Activated CD4-positive, alpha-beta T cell treated with anti-CD3 and anti-CD28 coated beads, Interleukin-2, amount 10 ng/mL, durations not matched to agents 7 days and 5 days (primary cell): ENCODE measurements around the gene SPAAR. TPM values are rescaled to one million over a fixed set of nuclear protein-coding genes. Genes with fewer than 3 reads are reported as not detected.

Experiments used
- CTCF ChIA-PET: fragments of 350-600 bp; sonication (Branson Sonifier 250); formaldehyde crosslinking; loops from one replicate; lab custom pipeline; 2021; ENCODE audit warnings: antibody characterized with exemption; lab: Charles Lee
- POLR2A ChIA-PET: fragments of 350-600 bp; sonication (Branson Sonifier 250); formaldehyde crosslinking; loops from one replicate; lab custom pipeline; 2021; ENCODE audit warnings: antibody characterized with exemption; lab: Charles Lee
- DNase-seq: peaks from one replicate; pipeline ENCODE4 v3.0.0-alpha.2; 2020
- H3K27ac Mint-ChIP-seq: one replicate; pipeline ENCODE4 v1.8.0; 2021; ENCODE audit warnings: mild to moderate bottlenecking, moderate library complexity, mixed read lengths
- H3K27me3 Mint-ChIP-seq: one replicate; pipeline ENCODE4 v1.8.0; 2021; ENCODE audit warnings: mixed read lengths
- H3K36me3 Mint-ChIP-seq: one replicate; pipeline ENCODE4 v1.8.0; 2021; ENCODE audit warnings: low read depth, mixed read lengths
- H3K4me1 Mint-ChIP-seq: one replicate; pipeline ENCODE4 v1.8.0; 2021; ENCODE audit warnings: mixed read lengths
- H3K4me3 Mint-ChIP-seq: one replicate; pipeline ENCODE4 v1.8.0; 2021; ENCODE audit warnings: mild to moderate bottlenecking, moderate library complexity, mixed read lengths
- H3K9me3 Mint-ChIP-seq: one replicate; pipeline ENCODE4 v1.8.0; 2021; ENCODE audit warnings: mixed read lengths
- total RNA-seq, 2 experiments: library from RNA; stranded (reverse); gene quantifications; one replicate each; pipeline ENCODE4 v1.2.3, GENCODE V29; 2021

Gene SPAAR
- total RNA-seq, 2 experiments from 2014 or later: not detected

DNA sequence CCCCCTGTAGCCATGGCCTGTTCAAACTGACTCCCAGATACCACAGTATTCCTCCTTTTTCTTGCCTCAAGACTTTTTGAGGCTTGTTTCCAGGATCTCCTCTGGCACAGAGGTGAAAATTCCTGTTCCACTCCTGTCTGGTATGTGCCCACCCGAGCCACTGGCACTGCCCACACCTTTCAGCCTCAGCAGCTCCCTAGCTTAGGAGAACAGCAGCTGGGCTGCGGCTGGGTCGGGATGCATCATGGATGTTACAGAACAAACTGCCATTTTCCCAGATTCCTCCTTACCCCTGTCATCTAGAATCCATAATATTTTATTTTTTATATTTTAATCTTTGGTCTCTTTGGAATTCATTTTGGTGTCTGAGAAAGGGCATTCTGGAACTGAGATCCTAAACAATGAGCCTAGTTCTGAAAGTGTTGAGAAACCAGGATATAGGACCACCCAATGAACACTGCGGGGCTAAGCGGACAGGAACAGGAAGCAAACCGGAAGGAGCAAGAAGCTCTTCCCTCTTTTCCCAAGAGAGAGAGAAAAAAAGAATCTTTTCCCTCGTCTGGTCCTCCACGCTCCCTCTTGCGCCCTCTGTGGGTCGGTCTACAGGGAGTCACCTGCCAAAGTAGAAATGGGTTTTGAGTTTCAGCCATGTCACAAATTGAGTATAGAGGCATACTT lies 36.2 kb downstream of the SPAAR start:
- POLR2A ChIA-PET: no interaction called here
- Mint-ChIP-seq H3K27me3 (no peaks in the 10 kb centered on the region), H3K4me1 (peaks cover 18% of the 10 kb centered on the region)

DNA sequence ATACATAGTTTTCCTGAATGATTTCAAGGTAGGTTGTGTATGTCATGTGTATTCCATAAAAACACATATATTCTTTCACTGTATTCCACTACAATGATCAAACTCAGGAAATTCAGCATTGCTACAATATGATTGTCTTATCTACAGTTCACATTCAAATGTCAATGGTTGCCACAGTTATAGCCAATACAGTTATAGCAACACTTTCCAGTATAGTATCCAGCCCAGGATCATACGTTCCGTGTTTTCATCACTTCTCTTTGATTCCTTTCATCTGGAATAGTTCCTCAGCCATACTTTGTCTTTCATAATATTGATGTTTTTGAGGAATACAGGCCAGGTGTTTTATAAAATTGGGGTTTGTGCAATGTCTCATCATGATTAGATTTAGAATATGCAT lies 39.2 kb downstream of the SPAAR start:
- ChIA-PET CTCF (no interaction called here), POLR2A (no interaction called here)
- H3K4me3 Mint-ChIP-seq: no peak overlapping the region
- H3K9me3 Mint-ChIP-seq: no peaks in the 10 kb centered on the region
- no peak for DNase-seq
- no peaks in the 10 kb centered on the region for H3K36me3 Mint-ChIP-seq
- H3K4me1 Mint-ChIP-seq: peaks cover 4% of the 10 kb centered on the region
- H3K27ac Mint-ChIP-seq: no peak overlapping the region
- H3K27me3 Mint-ChIP-seq: peaks cover 5% of the 10 kb centered on the region

More for the DNA sequence above, 36.2 kb downstream of the SPAAR start:
- CTCF ChIA-PET: interaction anchor here (1.0 to 2.2 kb wide), 8 partner anchors 9 to 63 kb away, joined by 3 to 8 read pairs (median 4); no protein-coding TSS in a partner anchor
- H3K36me3 Mint-ChIP-seq: no peaks in the 10 kb centered on the region
- no peak overlapping the region for H3K4me3 Mint-ChIP-seq
- DNase-seq: peak; percentile 74
- no peaks in the 10 kb centered on the region for H3K9me3 Mint-ChIP-seq
- no peak overlapping the region for H3K27ac Mint-ChIP-seq

- Mint-ChIP-seq H3K27me3 (peaks cover 7% of the 10 kb centered on the region), H3K4me1 (peaks cover 4% of the 10 kb centered on the region), H3K4me3 (no peak overlapping the region), H3K27ac (no peak overlapping the region), H3K9me3 (no peaks in the 10 kb centered on the region), H3K36me3 (no peaks in the 10 kb centered on the region)
- no peak for DNase-seq
- CTCF ChIA-PET: interaction anchor here (0.6 to 1.4 kb wide), 3 partner anchors 8 to 526 kb away, joined by 3 to 5 read pairs (median 4); no protein-coding TSS in a partner anchor
- POLR2A ChIA-PET: no interaction called here
Observed at GRCh38 chr9:35948901-35949318, 39.6 kb downstream of the SPAAR start.

DNA sequence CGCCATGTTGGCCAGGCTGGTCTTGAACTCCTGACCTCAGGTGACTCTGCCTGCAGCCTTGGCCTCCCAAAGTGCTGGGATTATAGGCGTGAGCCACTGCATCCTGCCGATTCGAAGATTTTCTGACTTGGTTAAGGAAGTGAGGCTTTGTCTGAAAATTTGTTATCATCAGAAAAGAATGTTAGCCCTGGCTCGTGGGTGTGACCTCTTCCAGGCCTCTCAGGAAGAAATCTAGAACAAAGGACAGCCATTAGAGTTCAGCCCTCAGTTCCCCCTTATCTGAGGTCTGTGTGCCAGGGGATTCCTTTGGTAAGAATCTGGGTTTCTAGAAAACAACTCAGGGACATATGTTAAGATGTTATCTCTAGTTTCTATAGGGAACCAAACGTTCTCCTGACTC lies 42.4 kb downstream of the SPAAR start:
- Mint-ChIP-seq H3K9me3 (no peaks in the 10 kb centered on the region), H3K27me3 (peaks cover 7% of the 10 kb centered on the region)
- POLR2A ChIA-PET: no interaction called here

GRCh38 chr9:35952526-35953191 lies 43.4 kb downstream of the SPAAR start:
- Mint-ChIP-seq H3K4me1 (no peaks in the 10 kb centered on the region), H3K9me3 (no peaks in the 10 kb centered on the region), H3K36me3 (no peaks in the 10 kb centered on the region), H3K27me3 (peaks cover 9% of the 10 kb centered on the region), H3K27ac (no peak overlapping the region), H3K4me3 (no peak overlapping the region)
- ChIA-PET CTCF (interaction anchor here (0.6 kb wide), 1 partner anchor 14 kb away, joined by 4 read pairs; no protein-coding TSS in a partner anchor), POLR2A (no interaction called here)
- DNase-seq: no peak

More for the DNA sequence above, 42.4 kb downstream of the SPAAR start:
- no peak overlapping the region for H3K27ac Mint-ChIP-seq
- no peak overlapping the region for H3K4me3 Mint-ChIP-seq
- CTCF ChIA-PET: no interaction called here
- no peaks in the 10 kb centered on the region for H3K36me3 Mint-ChIP-seq
- H3K4me1 Mint-ChIP-seq: no peaks in the 10 kb centered on the region
- DNase-seq: no peak

DNA sequence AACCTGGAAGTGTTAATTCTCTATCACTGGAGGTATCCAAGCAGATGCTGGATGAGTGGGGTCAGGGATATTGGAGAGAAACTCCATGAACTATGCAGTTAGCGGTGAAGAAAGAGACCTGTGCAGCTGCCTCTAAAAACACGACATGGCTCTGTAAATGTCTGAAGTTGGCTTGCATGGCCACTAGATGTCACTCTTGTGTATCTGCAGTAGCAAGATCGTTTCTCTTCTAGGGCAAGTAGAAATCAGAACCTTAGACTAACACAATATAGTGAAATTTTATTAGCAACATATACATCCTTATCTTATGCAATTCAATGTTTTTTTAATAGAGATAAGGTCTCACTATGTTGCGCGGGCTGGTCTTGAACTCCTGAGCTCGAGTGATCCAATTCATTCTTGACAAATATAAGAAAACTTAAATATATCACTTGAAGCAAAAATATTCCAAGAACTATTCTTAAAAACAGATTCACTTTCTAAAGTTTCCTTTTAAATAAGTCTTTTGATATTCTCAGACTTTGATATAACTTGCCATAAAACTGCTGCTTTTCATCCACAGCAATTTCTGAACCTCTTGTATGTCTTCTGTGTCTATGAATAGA lies 45.8 kb downstream of the SPAAR start:
- Mint-ChIP-seq H3K4me1 (no peaks in the 10 kb centered on the region), H3K27me3 (peaks cover 13% of the 10 kb centered on the region), H3K4me3 (no peak overlapping the region), H3K9me3 (no peaks in the 10 kb centered on the region), H3K36me3 (no peaks in the 10 kb centered on the region), H3K27ac (no peak overlapping the region)
- DNase-seq: peak; percentile 66
- CTCF ChIA-PET: interaction anchor here (0.8 to 2.6 kb wide), 6 partner anchors 10 to 204 kb away, joined by 3 to 11 read pairs (median 4); no protein-coding TSS in a partner anchor
- POLR2A ChIA-PET: no interaction called here

- no peaks in the 10 kb centered on the region for H3K4me1 Mint-ChIP-seq
- ChIA-PET POLR2A (no interaction called here), CTCF (interaction anchor here (0.6 to 2.6 kb wide), 4 partner anchors 16 to 790 kb away, joined by 3 to 11 read pairs (median 4); partner anchors contain the start of gene TLN1)
- H3K27ac Mint-ChIP-seq: no peak overlapping the region
- H3K4me3 Mint-ChIP-seq: no peak overlapping the region
- no peaks in the 10 kb centered on the region for H3K36me3 Mint-ChIP-seq
- peaks cover 13% of the 10 kb centered on the region for H3K27me3 Mint-ChIP-seq
- no peak for DNase-seq
- H3K9me3 Mint-ChIP-seq: no peaks in the 10 kb centered on the region
Observed at GRCh38 chr9:35956651-35957050, 47.4 kb downstream of the SPAAR start.

- ChIA-PET POLR2A (no interaction called here), CTCF (interaction anchor here (1.2 to 1.3 kb wide), 3 partner anchors 11 to 50 kb away, joined by 3 to 5 read pairs (median 3); no protein-coding TSS in a partner anchor)
- no peaks in the 10 kb centered on the region for H3K4me1 Mint-ChIP-seq
- DNase-seq: no peak
- no peak within 1 kb of the TSS for H3K4me3 Mint-ChIP-seq
- H3K27ac Mint-ChIP-seq: no peak within 1 kb of the TSS
- H3K27me3 Mint-ChIP-seq: peaks cover 8% of the 10 kb centered on the region
- no peaks in the 10 kb centered on the region for H3K9me3 Mint-ChIP-seq
- H3K36me3 Mint-ChIP-seq: no peaks in the 10 kb centered on the region
Observed at GRCh38 chr9:35958104-35958837, 49.0 kb downstream of the SPAAR start, which contains the start of gene OR2S2. Gene OR2S2 (minus strand): TSS chr9:35958154. CDS start chr9:35958098, 56 bp downstream.

DNA sequence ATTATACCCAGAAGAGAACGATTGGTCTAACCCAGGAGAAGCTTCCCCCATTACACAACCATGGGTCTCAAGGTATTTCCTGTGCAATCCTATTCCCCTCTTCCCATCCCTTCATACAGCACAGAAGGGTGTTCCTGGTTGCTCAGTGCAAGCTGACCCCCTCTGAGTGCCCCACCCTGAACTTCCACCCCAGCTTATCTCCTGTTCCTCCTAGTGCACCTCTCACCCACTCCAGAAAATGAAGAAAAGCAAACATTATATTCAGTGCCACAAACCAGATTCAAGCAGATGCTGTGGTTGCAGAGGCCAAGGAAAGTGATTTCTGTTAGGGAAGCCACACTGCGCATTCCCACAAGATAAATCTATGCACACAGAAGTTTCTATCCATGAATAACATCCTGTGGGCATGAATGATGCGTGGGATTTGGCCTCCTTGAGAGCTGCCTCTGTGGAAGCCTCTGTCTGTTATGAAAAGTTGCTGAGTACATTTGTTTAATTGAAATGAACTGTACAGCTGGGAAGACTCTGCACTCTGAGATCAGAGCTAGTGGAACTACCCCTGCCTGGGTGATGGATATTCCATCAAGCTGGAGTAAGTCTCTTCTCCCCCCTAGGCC lies 50.9 kb downstream of the SPAAR start:
- CTCF ChIA-PET: interaction anchor here (0.5 to 0.9 kb wide), 2 partner anchors 48 to 262 kb away, joined by 3 to 4 read pairs; no protein-coding TSS in a partner anchor
- POLR2A ChIA-PET: no interaction called here
- Mint-ChIP-seq H3K27me3 (peaks cover 12% of the 10 kb centered on the region), H3K27ac (no peak overlapping the region), H3K9me3 (no peaks in the 10 kb centered on the region), H3K36me3 (no peaks in the 10 kb centered on the region), H3K4me3 (no peak overlapping the region), H3K4me1 (no peaks in the 10 kb centered on the region)
- no peak for DNase-seq

Other genes with a start within 250 kb of the SPAAR start
- 10 to 100 TPM; 11.8 to 13.5 TPM for gene ARHGEF39, start 244.3 kb upstream of the SPAAR start, total RNA-seq
- under 1 TPM in 1 of 2 experiments, not detected in 1; 0.40 TPM for gene CA9, start 235.6 kb upstream of the SPAAR start, total RNA-seq
- 10 to 100 TPM; 13.1 to 13.4 TPM for gene TPM2, start 219.6 kb upstream of the SPAAR start, total RNA-seq
- 100 to 1,000 TPM; 362 to 422 TPM for gene TLN1, start 177.3 kb upstream of the SPAAR start, total RNA-seq
- gene CREB3, start 176.8 kb upstream of the SPAAR start, total RNA-seq: 10 to 100 TPM; 18.1 to 18.3 TPM
- gene GBA2, start 160.3 kb upstream of the SPAAR start, total RNA-seq: 10 to 100 TPM; 42.8 to 44.1 TPM
- gene RGP1, start 160.2 kb upstream of the SPAAR start, total RNA-seq: 10 to 100 TPM; 24.7 to 28.4 TPM
- not detected for gene MSMP, start 155.2 kb upstream of the SPAAR start, total RNA-seq
- 10 to 100 TPM in 1 of 2 experiments, 1 to 10 TPM in 1; 8.7 to 11.7 TPM for gene NPR2, start 117.9 kb upstream of the SPAAR start, total RNA-seq
- 1 to 10 TPM; 1.8 to 2.5 TPM for gene SPAG8, start 97.2 kb upstream of the SPAAR start, total RNA-seq
- gene HINT2, start 94.4 kb upstream of the SPAAR start, total RNA-seq: 10 to 100 TPM; 56.5 to 69.9 TPM
- not detected for gene FAM221B, start 80.8 kb upstream of the SPAAR start, total RNA-seq
- 1 to 10 TPM; 3.8 to 4.0 TPM for gene TMEM8B, start 80.3 kb upstream of the SPAAR start, total RNA-seq
- gene OR13J1, start 39.1 kb upstream of the SPAAR start, total RNA-seq: not detected
- gene HRCT1, start 3.3 kb upstream of the SPAAR start, total RNA-seq: not detected
- not detected for gene OR2S2, start 48.7 kb downstream of the SPAAR start, total RNA-seq
- gene RECK, start 127.4 kb downstream of the SPAAR start, total RNA-seq: 1 to 10 TPM; 7.0 to 8.2 TPM
- gene GLIPR2, start 227.2 kb downstream of the SPAAR start, total RNA-seq: 10 to 100 TPM; 53.9 to 58.4 TPM